BLaER1 (cell line): ENCODE measurements around the gene ZNF30.
A peak's percentile ranks its signal among the peaks of the same experiment; 100 is the strongest.

Source experiments
- H3K27ac ChIP-seq: shearing (Covaris generic); formaldehyde crosslinking; 2 replicates; pipeline ENCODE4 v1.8.1; 2022
- H3K27me3 ChIP-seq: shearing (Covaris generic); formaldehyde crosslinking; 2 replicates; pipeline ENCODE4 v1.8.1; 2022
- H3K36me3 ChIP-seq: shearing (Covaris generic); formaldehyde crosslinking; 2 replicates; pipeline ENCODE4 v1.8.1; 2022
- H3K4me1 ChIP-seq: shearing (Covaris generic); formaldehyde crosslinking; 2 replicates; pipeline ENCODE4 v1.8.1; 2022
- H3K4me2 ChIP-seq: shearing (Covaris generic); formaldehyde crosslinking; 2 replicates; pipeline ENCODE4 v1.8.1; 2022
- H3K4me3 ChIP-seq: shearing (Covaris generic); formaldehyde crosslinking; 2 replicates; pipeline ENCODE4 v1.8.1; 2022
- H3K9ac ChIP-seq: shearing (Covaris generic); formaldehyde crosslinking; 2 replicates; pipeline ENCODE4 v1.8.1; 2022
- H3K9me3 ChIP-seq: shearing (Covaris generic); formaldehyde crosslinking; 2 replicates; pipeline ENCODE4 v1.8.1; 2022
- H4K20me1 ChIP-seq: shearing (Covaris generic); formaldehyde crosslinking; 2 replicates; pipeline ENCODE4 v1.8.1; 2022
- Cebpa-rat ChIP-seq: shearing (Covaris generic); IDR thresholded peaks from 2 replicates; pipeline ENCODE4 v1.8.1; 2022

ZNF30 gene

DNA sequence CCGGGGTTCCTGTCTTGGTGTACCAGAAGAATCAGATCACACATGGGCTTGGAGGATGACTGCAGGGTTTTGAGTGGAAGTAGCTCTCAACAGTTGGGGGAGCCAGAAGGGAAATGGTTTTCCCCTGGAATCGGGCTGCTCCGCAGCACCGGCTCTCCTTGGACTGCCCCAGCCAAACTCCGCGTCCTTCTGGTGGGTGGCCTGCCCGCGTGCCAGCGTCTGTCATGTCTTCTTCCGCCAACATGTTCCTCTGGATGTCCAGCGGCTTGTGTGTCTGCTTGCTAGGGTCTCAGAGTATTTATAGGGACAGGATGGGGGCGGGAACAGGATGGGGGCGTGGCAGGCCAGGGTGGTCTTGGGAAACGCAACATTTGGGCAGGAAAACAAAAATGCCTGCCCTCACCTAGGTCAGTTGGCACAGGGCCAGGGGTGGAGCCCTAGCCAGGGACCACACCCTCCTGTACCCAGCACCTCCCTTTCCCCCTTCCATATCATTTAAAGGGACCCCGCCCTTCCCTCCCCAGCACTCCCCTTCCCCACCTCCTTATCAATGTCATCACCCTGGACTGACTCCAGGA lies 1.3 kb upstream of the ZNF30 start:
- Histone ChIP-seq H3K4me2 (no peak overlapping the region), H3K36me3 (0 out of 2 replicates have a peak, but pooled peaks cover 2% of the 10 kb centered on the region), H3K9ac (no peak overlapping the region), H3K27me3 (no peaks in the 10 kb centered on the region), H4K20me1 (no peaks in the 10 kb centered on the region), H3K4me3 (no peak overlapping the region), H3K27ac (no peak overlapping the region), H3K9me3 (peaks cover 25% of the 10 kb centered on the region), H3K4me1 (peaks cover 5% of the 10 kb centered on the region; the same call in 1 of the 2 replicates)
- TF ChIP-seq Cebpa-rat = no peak

DNA sequence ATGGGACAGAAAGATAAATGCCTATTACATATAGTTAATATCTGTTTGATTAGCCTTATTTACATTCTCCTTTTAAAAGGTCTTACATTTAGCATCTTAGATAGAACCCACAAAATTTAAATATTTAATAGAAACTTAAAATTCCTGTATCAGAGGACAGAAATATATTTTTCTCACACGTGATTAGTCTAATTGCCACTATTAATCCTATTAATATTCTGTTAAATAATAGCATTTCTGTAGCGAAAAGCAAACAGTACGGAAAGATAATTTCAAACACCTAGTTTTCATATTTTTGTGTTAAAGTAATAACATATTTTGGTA lies 380 bp upstream of the ZNF30 start:
- Histone ChIP-seq H3K9ac (no peak overlapping the region), H3K4me2 (peak overlapping the region; percentile 72), H3K36me3 (0 out of 2 replicates have a peak, but pooled peaks cover 4% of the 10 kb centered on the region), H4K20me1 (no peaks in the 10 kb centered on the region), H3K27ac (no peak overlapping the region), H3K9me3 (peaks cover 21% of the 10 kb centered on the region; the same call in 1 of the 2 replicates), H3K4me1 (peaks cover 5% of the 10 kb centered on the region; the same call in 1 of the 2 replicates), H3K27me3 (no peaks in the 10 kb centered on the region), H3K4me3 (peak overlapping the region; percentile 70; the same call in 1 of the 2 replicates)
- TF ChIP-seq Cebpa-rat = no peak

DNA sequence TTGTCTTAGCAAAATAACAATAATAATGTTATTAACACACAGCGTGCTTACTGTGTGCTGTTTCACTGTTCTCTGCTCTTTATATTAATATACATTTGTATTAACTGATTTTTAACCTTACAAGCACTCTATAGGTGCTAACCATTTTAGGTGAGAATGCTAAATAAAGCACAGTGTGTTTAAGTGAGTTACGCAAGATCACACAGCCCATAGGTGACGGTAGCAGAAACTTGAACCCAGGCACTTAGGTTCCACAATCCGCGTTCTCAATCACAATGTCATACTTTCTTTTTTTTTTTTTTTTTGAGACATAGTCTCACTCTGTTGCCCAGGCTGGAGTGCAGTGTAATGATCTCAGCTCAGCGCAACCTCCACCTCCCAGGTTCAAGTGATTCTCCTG lies 5.8 kb downstream of the ZNF30 start:
- peaks cover 27% of the 10 kb centered on the region; the same call in 1 of the 2 replicates for H3K36me3 ChIP-seq
- no peak overlapping the region for H3K4me3 ChIP-seq
- H3K9ac ChIP-seq = no peak overlapping the region
- H3K4me1 ChIP-seq = peaks cover 4% of the 10 kb centered on the region; the same call in 1 of the 2 replicates
- no peaks in the 10 kb centered on the region for H4K20me1 ChIP-seq
- H3K9me3 ChIP-seq = peaks cover 21% of the 10 kb centered on the region
- TF ChIP-seq Cebpa-rat = no peak
- H3K27me3 ChIP-seq = no peaks in the 10 kb centered on the region
- H3K4me2 ChIP-seq = no peak overlapping the region
- no peak overlapping the region for H3K27ac ChIP-seq

DNA sequence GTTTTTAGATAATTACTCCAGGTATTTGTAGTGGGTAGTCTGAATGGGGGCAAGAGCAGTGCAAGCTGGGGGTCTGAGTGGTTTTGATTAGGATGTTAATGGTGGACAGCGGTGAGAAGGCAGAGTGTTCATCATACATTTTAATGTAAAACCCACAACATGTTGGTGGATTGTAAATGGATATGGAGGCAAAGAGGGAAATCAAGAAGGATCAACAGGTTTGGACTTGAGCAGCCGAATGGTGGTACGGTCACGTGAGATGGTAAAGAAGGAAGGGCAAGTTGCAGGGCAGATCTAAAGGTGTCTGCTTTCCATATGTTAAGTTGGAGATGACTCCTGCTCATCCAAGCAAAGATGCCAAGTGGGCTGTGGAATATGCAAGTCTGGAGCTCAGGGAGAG lies 9.5 kb downstream of the ZNF30 start:
- H3K9ac ChIP-seq = no peak overlapping the region
- no peak overlapping the region for H3K4me3 ChIP-seq
- H3K27me3 ChIP-seq = no peaks in the 10 kb centered on the region
- no peak for TF ChIP-seq Cebpa-rat
- H3K4me2 ChIP-seq = no peak overlapping the region
- no peak overlapping the region for H3K27ac ChIP-seq
- peaks cover 28% of the 10 kb centered on the region for H3K9me3 ChIP-seq
- no peaks in the 10 kb centered on the region for H3K4me1 ChIP-seq
- H4K20me1 ChIP-seq = no peaks in the 10 kb centered on the region
- H3K36me3 ChIP-seq = peaks cover 26% of the 10 kb centered on the region; the same call in 1 of the 2 replicates

DNA sequence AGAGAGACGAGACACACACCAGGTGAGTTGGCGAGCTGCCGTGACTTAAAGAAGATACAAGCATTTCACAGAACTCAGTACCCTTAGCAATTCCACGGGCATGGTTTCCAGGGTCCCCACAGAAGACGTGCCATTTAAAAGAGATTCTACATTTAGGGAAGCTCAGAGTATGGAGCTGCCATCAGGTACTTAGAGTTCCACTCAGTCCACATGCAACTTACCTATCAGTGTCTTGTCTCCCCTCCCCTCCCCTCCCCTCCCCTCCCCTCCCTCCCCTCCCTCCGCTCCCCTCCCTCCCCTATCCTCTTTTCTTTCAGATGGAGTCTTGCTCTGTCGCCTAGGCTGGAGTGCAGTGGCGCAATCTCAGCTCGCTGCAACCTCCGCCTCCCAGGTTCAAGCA lies 12.2 kb downstream of the ZNF30 start:
- Histone ChIP-seq H3K27ac (no peak overlapping the region), H4K20me1 (no peaks in the 10 kb centered on the region), H3K4me2 (no peak overlapping the region), H3K4me1 (no peaks in the 10 kb centered on the region), H3K4me3 (no peak overlapping the region), H3K9me3 (peaks cover 55% of the 10 kb centered on the region), H3K36me3 (peaks cover 41% of the 10 kb centered on the region), H3K27me3 (no peaks in the 10 kb centered on the region), H3K9ac (no peak overlapping the region)
- no peak for TF ChIP-seq Cebpa-rat

DNA sequence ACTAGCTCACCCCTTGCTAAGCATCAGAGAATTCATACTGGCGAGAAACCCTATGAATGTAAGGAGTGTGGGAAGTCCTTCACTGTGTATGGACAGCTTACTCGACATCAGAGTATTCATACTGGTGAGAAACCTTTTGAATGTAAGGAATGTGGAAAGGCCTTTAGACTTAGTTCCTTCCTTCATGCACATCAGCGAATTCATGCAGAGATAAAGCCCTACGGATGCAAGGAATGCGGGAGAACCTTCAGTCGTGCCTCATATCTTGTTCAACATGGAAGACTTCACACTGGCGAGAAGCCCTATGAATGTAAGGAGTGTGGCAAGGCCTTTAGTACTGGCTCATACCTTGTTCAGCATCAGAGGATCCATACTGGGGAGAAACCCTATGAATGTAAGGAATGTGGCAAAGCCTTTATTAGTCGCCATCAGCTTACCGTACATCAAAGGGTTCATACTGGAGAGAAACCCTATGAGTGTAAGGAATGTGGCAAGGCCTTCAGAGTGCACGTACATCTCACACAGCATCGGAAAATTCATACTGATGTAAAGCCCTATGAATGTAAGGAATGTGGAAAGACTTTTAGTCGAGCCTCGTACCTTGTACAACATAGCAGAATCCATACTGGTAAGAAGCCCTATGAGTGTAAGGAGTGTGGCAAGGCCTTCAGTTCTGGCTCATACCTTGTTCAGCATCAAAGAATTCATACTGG lies 17.3 kb downstream of the ZNF30 start:
- Histone ChIP-seq H3K4me1 (no peaks in the 10 kb centered on the region), H3K4me3 (no peak overlapping the region; the same call in 1 of the 2 replicates), H3K4me2 (no peak overlapping the region), H3K36me3 (peaks cover 62% of the 10 kb centered on the region), H4K20me1 (no peaks in the 10 kb centered on the region), H3K9ac (no peak overlapping the region), H3K27me3 (no peaks in the 10 kb centered on the region), H3K27ac (no peak overlapping the region), H3K9me3 (peaks cover 87% of the 10 kb centered on the region)
- TF ChIP-seq Cebpa-rat = no peak

DNA sequence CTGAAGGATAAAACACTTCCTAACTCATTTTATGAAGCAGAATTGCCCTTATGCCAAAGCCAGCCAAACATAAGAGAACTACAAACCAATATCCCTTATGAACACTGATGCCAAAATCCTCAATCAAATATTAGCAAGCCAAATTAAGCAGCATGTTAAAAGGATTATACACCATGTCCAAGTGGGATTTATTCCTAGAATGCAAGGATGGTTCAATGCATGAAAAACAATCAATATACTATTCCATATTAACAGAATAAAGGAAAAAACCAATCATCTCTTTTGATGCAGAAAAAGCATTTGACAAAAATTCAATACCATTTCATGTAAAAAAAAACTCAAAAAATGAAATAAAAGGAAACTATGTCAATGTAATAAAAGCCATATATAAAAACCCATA lies 26.4 kb downstream of the ZNF30 start:
- H3K9me3 ChIP-seq = peaks cover 100% of the 10 kb centered on the region
- no peaks in the 10 kb centered on the region for H4K20me1 ChIP-seq
- TF ChIP-seq Cebpa-rat = no peak
- H3K4me2 ChIP-seq = no peak overlapping the region
- peaks cover 87% of the 10 kb centered on the region for H3K36me3 ChIP-seq
- H3K9ac ChIP-seq = no peak overlapping the region
- no peak overlapping the region for H3K4me3 ChIP-seq
- H3K27me3 ChIP-seq = no peaks in the 10 kb centered on the region
- no peak overlapping the region for H3K27ac ChIP-seq
- no peaks in the 10 kb centered on the region for H3K4me1 ChIP-seq

DNA sequence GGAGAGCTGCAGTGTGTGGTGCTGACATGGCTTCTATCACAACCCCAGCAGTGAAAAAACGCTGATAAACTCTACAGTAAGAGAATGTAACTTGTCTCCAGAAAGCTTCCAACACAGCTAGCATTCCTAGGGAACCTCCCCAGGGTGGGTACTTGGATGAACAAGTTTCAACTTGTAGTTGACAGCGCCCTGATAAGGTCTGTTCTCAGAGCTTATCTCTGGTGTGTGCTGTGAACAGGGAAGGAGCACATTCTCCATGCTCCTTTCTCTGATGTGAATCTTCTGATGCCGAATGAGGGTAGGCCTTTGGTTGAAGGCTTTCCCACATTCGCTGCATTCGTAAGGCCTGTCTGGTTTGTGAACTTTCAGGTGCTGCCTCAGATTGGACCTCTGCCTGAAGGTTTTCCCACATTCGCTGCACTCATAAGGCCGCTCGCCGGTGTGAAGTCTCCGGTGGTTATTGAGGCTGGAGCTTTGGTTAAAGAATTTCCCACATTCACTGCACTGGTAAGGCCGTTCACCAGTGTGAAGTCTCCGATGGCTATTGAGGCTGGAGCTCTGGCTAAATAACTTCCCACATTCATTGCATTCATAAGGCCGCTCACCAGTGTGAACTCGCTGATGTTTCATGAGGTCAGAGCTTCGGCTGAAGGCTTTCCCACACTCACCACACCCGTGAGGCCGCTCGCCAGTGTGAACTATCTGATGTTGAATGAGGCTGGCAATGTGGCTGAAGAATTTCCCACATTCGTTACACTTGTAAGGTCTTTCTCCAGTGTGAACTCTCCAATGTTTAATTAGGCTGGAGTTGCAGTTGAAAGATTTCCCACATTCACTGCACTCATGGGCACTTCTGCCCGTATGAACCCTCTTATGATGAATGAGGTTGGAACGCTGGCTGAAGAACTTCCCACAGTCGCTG lies 31.4 kb downstream of the ZNF30 start:
- H3K9me3 ChIP-seq = peaks cover 98% of the 10 kb centered on the region

DNA sequence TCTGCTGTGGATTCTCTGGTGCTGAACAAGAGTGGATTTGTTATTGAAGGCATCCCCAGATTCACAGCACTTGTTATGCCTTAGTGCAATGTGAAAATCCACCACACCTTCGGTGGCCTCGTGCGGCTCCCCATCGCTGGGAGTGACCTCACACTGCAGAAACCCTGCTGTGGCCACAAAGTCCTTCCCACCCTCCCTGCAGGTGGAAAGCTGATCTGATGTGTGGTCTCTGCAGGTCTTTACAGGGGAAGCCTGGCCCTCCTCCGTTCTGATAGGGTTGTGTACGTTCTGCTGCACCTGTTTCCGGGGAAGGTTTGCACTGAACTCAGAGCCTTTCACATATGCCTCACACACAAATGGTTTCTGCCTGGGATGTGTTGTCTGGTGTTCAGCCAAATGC lies 32.3 kb downstream of the ZNF30 start:
- Histone ChIP-seq H3K9ac (no peak overlapping the region), H3K27ac (no peak overlapping the region), H3K4me2 (no peak overlapping the region), H3K4me3 (peak overlapping the region; percentile 92), H3K9me3 (peaks cover 89% of the 10 kb centered on the region), H3K27me3 (0 out of 2 replicates have a peak, but pooled peaks cover 8% of the 10 kb centered on the region), H4K20me1 (no peaks in the 10 kb centered on the region), H3K4me1 (peaks cover 16% of the 10 kb centered on the region), H3K36me3 (peaks cover 83% of the 10 kb centered on the region)
- no peak for TF ChIP-seq Cebpa-rat

More for the DNA sequence above, 31.4 kb downstream of the ZNF30 start:
- Histone ChIP-seq H3K4me3 (peak overlapping the region; percentile 92), H3K36me3 (peaks cover 92% of the 10 kb centered on the region), H3K9ac (no peak overlapping the region), H4K20me1 (no peaks in the 10 kb centered on the region), H3K27me3 (0 out of 2 replicates have a peak, but pooled peaks cover 8% of the 10 kb centered on the region), H3K27ac (no peak overlapping the region), H3K4me1 (peaks cover 16% of the 10 kb centered on the region), H3K4me2 (no peak overlapping the region)
- no peak for TF ChIP-seq Cebpa-rat
